K562 (cell line): ENCODE results near the gene PARP1.

Source experiments
- AFF1 ChIP-seq, 2 experiments: fragments of 450-650 bp; IDR thresholded peaks; 2 replicates each; pipeline ENCODE4 v1.6.1; 2018; ENCODE audit warnings: mild to moderate bottlenecking in 2 of 2, low read depth in 1 of 2; ENCODE audit not compliant: partially characterized antibody in 2 of 2
- CTCF ChIP-seq, 3 experiments: IDR thresholded peaks in 2 of 3; conservative IDR thresholded peaks in 1 of 3; 2 replicates each; pipeline ENCODE4 v1.5.1; 2011 to 2012; ENCODE audit warnings: low read length in 3 of 3, mild to moderate bottlenecking in 3 of 3, control low read depth in 2 of 3, improper control_type of control experiment in 1 of 3, inconsistent platforms in 1 of 3, low read depth in 1 of 3, mixed read lengths in 1 of 3, moderate library complexity in 1 of 3; ENCODE audit not compliant: insufficient read depth in 2 of 3
- MAFF ChIP-seq: IDR thresholded peaks from 2 replicates; pipeline ENCODE4 v1.6.1; 2012; ENCODE audit warnings: low read length, improper control_type of control experiment
- POLR2AphosphoS5 ChIP-seq: IDR thresholded peaks from 2 replicates; pipeline ENCODE4 v1.6.1; 2011; ENCODE audit warnings: mild to moderate bottlenecking, low read depth, low read length, moderate library complexity; ENCODE audit not compliant: control insufficient read depth, insufficient read depth
- REST ChIP-seq, 2 experiments: fragments of 450-650 bp; formaldehyde crosslinking in 1 of 2; IDR thresholded peaks; 2 replicates each; pipeline versions ENCODE4 v1.4.0 to v1.6.1; 2014 to 2020; ENCODE audit warnings: mild to moderate bottlenecking in 2 of 2, borderline replicate concordance in 1 of 2, low read depth in 1 of 2
- SMAD3 ChIP-seq: fragments of 450-650 bp; formaldehyde crosslinking; conservative IDR thresholded peaks from 2 replicates; pipeline ENCODE4 v1.4.0; 2020; ENCODE audit warnings: mild to moderate bottlenecking
- STAT5B ChIP-seq: fragments of 250-450 bp; sonication (Bioruptor Pico); IDR thresholded peaks from 2 replicates; pipeline ENCODE4 v1.8.0; 2021; ENCODE audit warnings: mild to moderate bottlenecking, inconsistent platforms
- ZBTB33 ChIP-seq: sonication (generic); formaldehyde crosslinking; IDR thresholded peaks from 2 replicates; pipeline ENCODE4 v1.8.1; 2023; ENCODE audit warnings: mild to moderate bottlenecking, missing genetic modification reagents

GRCh38 chr1:226420328-226420727, 12.4 kb upstream of the PARP1 start:
- TF ChIP-seq POLR2AphosphoS5 (no peak), ZBTB33 (no peak), STAT5B (CRISPR knock-in tag) (no peak), CTCF (IDR thresholded peaks at IDR 0.05 in 2 of 3, conservative IDR thresholded peaks at IDR 0.05 in 1 of 3; ENCODE audit: insufficient read depth in 2 of 3, low read depth in 1 of 3, low read length in 3 of 3) (no peak), REST (IDR thresholded peaks at IDR 0.05; ENCODE audit: borderline replicate concordance) (no peak), REST (CRISPR knock-in tag; IDR thresholded peaks at IDR 0.05; ENCODE audit: low read depth) (no peak), SMAD3 (CRISPR knock-in tag) (no peak), MAFF (no peak), AFF1 (IDR thresholded peaks at IDR 0.05; ENCODE audit: low read depth in 1 of 2, partially characterized antibody in 2 of 2) (no peak)
